ENCODE data around the gene WWC2. TPM values are rescaled to one million over a fixed set of nuclear protein-coding genes. Genes with fewer than 3 reads are reported as not detected.
"Not testable (repeated sequence)": the region's sequence is repeated elsewhere in the genome, so short reads cannot be mapped to it uniquely, and the experiment has no call there.

Gene WWC2
- polyA plus RNA-seq, 6 donors from 2014 or later = 0.07 to 0.88 (median 0.22) TPM; not detected in 1

DNA sequence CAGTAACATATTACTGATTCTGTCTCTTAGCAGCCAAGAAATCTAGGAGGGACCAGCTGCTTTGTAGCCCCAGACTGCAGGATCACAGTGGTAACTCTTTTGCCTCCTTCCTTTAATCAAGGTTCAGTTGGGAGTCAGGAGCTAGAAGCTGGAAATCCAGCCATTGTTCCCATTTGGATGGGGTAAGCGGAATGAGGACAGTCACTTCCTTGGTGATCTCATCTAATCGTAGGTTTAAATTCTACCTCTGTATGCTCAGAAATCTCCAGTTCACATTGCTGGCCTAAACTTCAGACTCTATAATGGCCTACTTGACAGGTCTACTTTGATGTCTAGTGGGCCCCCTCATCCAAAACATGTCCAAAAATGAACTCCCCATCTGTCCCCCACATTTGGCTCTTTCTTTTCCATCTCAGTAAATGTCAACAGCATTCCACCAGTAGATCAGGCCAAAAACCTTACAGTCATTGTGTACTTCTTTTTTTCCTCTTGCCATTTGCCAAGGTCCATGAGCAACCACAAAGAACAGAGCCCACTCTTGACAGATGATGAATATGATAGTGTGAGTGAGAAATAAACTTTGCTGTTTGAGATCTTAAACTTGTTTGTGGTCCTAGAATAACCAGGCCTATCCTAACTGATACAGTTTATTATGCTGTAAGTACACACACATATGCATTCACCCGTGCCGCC lies 40.1 kb downstream of the WWC2 start:
- Mint-ChIP-seq H3K36me3 (no peaks in the 10 kb centered on the region), H3K9me3 (no peaks in the 10 kb centered on the region), H3K4me3 (no peak overlapping the region), H3K27ac (no peak overlapping the region), H3K27me3 (peaks cover 3 to 8% (median 6%) of the 10 kb centered on the region in 3 donors), H3K4me1 (no peaks in the 10 kb centered on the region)
- DNase-seq = no peak
- no peak for ATAC-seq (ENCODE audit: low read depth in 2 of 2)

DNA sequence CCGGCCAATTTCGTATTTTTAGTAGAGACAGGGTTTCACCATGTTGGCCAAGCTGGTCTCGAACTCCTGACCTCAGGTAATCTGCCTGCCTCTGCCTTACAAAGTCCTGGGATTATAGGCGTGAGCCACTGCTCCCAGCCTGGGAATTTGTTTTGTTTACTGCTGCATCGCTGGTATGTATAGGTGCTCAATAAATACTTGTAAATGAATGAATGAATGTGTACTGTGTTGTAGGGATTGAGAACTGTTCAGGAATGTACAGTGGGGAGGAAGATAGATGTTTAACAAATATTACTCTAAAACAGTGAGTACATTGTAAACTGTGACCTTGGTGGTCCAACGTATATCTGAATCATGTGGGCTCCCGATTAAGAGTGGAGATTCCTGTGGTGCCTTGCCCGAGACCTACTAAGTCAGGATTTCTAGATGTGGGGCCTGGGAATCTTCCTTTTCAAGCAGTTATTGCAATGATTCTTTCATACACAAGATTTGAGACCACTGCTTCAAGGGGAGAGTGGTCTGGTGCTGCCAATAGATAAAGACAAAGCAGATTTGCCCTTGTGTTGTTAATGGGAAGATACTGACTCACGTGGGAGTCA lies 41.0 kb downstream of the WWC2 start:
- no peaks in the 10 kb centered on the region for H3K36me3 Mint-ChIP-seq
- no peak overlapping the region for H3K27ac Mint-ChIP-seq
- no peaks in the 10 kb centered on the region for H3K9me3 Mint-ChIP-seq
- DNase-seq (no peak), ATAC-seq (ENCODE audit: low read depth in 2 of 2) (no peak)
- peaks cover 3 to 8% (median 6%) of the 10 kb centered on the region in 3 donors for H3K27me3 Mint-ChIP-seq
- no peak overlapping the region for H3K4me3 Mint-ChIP-seq
- H3K4me1 Mint-ChIP-seq = no peaks in the 10 kb centered on the region

DNA sequence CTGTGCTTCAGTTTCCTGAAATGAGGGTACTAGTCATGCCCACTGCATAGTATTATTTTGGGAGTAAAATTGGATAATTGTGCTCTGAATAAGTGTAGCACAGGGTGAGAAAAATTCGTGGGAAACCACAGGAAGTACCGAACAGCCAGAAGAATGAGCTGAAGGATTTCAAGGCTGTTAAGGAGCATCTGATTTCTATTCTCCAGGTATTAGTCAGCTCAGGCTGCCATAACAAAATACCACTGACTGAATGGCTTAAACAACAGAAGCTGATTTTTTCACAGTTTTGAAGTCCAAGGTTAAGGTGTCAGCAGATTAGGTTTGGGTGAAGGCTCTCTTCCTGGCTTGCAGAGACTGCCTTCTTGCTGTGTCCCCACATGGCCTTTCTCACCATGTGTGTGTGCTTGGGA lies 41.9 kb downstream of the WWC2 start:
- DNase-seq (no peak), ATAC-seq (ENCODE audit: low read depth in 2 of 2) (no peak)
- Mint-ChIP-seq H3K4me1 (no peaks in the 10 kb centered on the region), H3K27me3 (peaks cover 3 to 6% (median 5%) of the 10 kb centered on the region in 3 donors), H3K36me3 (no peaks in the 10 kb centered on the region), H3K9me3 (no peaks in the 10 kb centered on the region), H3K4me3 (no peak overlapping the region), H3K27ac (no peak overlapping the region)

DNA sequence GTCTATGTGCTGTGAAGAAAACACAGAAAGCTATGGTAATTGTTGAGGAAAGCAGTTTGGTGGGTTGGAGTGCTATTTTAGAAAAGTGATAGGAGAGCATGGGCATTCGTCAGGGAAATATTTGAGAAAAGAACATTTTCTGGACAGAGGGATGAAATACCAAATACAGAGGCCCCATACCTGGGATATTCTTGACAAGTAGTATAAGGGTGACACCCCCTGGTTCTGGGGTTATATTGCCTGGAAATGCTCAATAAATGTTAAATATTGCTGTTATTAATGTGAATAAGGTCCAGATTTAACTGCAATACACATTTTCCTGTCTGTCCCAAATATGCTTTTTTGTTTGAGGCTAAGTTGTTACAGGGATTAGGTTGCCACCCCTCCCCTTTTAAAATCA lies 42.9 kb downstream of the WWC2 start:
- Mint-ChIP-seq H3K36me3 (no peaks in the 10 kb centered on the region), H3K27me3 (peaks cover 3 to 8% (median 6%) of the 10 kb centered on the region in 3 donors), H3K9me3 (no peaks in the 10 kb centered on the region), H3K4me3 (no peak overlapping the region), H3K27ac (no peak overlapping the region), H3K4me1 (no peaks in the 10 kb centered on the region)
- DNase-seq (no peak), ATAC-seq (ENCODE audit: low read depth in 2 of 2) (no peak)

DNA sequence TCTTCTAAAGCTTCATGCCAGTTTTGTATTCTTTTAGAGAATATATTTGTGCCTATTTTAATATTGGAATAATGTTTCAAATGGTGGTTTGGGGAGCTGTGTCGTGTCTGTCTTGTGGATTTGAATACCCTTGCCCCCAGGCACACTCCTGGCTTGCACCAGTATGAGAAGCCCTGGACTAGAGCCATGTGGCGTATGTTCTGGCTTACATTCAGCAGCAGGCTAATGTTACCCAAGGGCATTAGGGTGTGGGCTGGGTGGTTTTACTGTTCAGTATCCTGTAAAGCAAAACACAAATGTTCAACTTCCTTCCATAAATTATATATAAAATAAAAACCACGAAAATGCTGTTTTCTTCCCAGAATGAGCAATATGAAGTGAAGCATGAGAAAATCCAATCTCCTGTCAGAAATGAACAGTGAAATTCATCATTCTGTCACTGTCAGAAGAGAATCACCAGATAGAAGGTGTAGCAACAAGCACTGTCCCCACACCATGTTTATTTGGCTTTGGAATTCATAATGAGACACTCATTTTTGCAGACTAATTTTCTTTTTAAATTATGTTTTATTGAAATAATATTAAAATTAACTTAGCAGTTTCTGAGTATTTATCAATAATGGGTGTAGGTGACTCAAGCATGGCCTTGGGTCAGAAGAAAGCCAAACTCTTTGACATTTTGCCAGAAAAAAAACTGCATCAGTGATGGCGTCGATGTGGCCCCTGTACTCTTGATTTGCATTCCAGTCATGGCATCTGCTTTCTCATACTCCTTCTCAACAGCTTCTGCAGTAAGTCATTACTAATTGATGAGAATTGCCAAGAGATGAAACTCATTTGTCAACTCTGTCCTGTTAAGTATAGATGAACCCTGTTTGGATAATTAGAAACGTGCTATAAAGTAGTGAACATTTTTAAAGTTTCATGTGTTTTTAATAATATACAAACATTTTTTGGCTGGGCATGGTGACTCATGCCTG lies 43.8 kb downstream of the WWC2 start:
- Mint-ChIP-seq H3K4me3 (no peak overlapping the region), H3K4me1 (no peaks in the 10 kb centered on the region), H3K27ac (no peak overlapping the region), H3K36me3 (no peaks in the 10 kb centered on the region), H3K9me3 (no peaks in the 10 kb centered on the region), H3K27me3 (peaks cover 3 to 8% (median 6%) of the 10 kb centered on the region in 3 donors)
- ATAC-seq (ENCODE audit: low read depth in 2 of 2) (no peak), DNase-seq (no peak)

DNA sequence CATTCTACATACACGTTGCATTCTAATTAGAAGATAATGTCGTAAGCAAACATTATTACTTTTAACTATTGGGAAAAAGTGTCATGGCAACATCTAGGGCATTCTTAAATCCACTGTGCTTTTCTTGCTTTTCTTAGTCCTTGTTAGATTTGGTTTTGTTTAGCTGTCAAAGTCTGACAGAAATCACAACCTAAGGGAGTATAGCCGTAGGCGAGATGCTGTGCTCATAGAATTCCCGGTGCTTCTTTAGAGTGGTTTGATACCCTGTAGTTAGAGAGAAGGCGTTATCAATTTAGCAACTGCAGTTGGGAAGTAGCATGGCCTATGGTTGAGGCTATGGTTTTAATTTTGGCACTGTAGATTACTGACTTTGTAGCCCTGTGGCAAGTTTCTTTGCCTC lies 45.7 kb downstream of the WWC2 start:
- no peaks in the 10 kb centered on the region for H3K4me1 Mint-ChIP-seq
- H3K27ac Mint-ChIP-seq = no peak overlapping the region
- H3K4me3 Mint-ChIP-seq = no peak overlapping the region
- ATAC-seq (ENCODE audit: low read depth in 2 of 2) = no peak
- no peaks in the 10 kb centered on the region for H3K36me3 Mint-ChIP-seq
- no peaks in the 10 kb centered on the region for H3K9me3 Mint-ChIP-seq
- DNase-seq = no peak
- peaks cover under 1 to 8% (median 5%) of the 10 kb centered on the region in 3 donors for H3K27me3 Mint-ChIP-seq

DNA sequence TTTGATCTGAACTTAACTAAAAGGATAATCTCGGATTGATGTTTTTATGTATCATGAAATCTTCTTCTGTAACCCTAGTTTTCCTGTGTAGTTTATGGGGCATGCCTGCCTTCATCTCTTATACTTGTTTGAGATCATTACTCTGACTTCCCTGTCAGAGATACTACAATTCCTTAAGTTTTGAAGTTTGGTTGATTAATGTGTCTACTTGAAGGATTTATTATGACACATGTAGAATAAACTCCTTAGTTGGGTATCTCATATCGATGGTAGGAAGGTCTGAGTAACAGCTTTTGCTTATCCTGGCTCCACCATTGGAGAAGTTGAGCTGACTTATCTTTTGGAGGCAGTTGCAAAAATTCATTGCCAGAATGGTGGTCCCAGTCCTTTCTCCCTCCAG lies 46.7 kb downstream of the WWC2 start:
- no peak for ATAC-seq (ENCODE audit: low read depth in 2 of 2)
- DNase-seq = no peak
- Mint-ChIP-seq H3K27ac (no peak overlapping the region), H3K4me1 (no peaks in the 10 kb centered on the region), H3K4me3 (no peak overlapping the region), H3K36me3 (no peaks in the 10 kb centered on the region), H3K9me3 (no peaks in the 10 kb centered on the region), H3K27me3 (peaks cover 0 to 8% (median 5%) of the 10 kb centered on the region in 3 donors)

DNA sequence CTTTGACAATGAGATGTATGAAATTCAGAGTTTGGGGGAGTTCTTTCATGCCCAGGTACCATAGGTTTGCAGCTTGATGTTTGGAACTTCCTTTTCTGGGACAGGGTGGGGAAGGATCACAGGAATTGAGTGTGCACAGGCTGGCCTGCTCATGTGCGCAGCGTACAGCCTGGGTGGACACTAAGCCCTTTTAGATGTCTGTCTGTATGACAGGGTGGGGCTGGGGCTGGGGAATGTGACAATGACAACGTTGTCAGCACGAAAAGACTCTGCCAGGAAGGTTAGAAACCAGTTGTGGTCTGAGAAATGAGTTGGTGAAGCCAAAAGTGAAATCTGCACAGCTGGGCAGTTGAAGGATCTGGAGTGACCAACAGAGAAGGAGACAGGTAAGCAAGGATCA lies 47.4 kb downstream of the WWC2 start:
- Mint-ChIP-seq H3K4me1 (no peaks in the 10 kb centered on the region), H3K4me3 (no peak overlapping the region), H3K27me3 (peaks cover 0 to 8% (median 5%) of the 10 kb centered on the region in 3 donors), H3K9me3 (no peaks in the 10 kb centered on the region), H3K27ac (peak overlapping the region in 1 of 6 donors; percentile 45), H3K36me3 (no peaks in the 10 kb centered on the region)
- DNase-seq = no peak
- ATAC-seq (ENCODE audit: low read depth in 2 of 2) = no peak

DNA sequence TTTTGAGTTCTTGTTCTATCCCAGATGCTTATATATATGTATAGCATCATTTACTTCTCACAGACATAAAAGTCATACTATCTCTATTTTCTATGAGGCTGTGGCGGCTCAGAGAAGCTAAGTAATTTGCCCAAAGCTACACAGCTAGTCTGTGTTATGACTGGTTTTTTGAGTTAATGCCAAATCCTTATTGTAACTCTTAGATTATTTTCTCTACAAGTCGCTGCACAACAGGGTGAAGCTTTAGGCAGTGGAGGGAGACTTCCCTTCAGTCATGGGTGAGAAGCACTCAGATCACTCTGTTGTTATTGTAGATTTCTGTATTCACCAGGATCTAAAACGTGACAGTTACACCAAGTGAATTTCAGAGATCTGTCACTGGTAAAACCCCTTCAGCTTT lies 48.1 kb downstream of the WWC2 start:
- peaks cover 0 to 8% (median 5%) of the 10 kb centered on the region in 3 donors for H3K27me3 Mint-ChIP-seq
- ATAC-seq (ENCODE audit: low read depth in 2 of 2) (no peak), DNase-seq (no peak)
- no peaks in the 10 kb centered on the region for H3K9me3 Mint-ChIP-seq
- H3K4me1 Mint-ChIP-seq = no peaks in the 10 kb centered on the region
- H3K27ac Mint-ChIP-seq = no peak overlapping the region
- H3K36me3 Mint-ChIP-seq = no peaks in the 10 kb centered on the region
- no peak overlapping the region for H3K4me3 Mint-ChIP-seq

DNA sequence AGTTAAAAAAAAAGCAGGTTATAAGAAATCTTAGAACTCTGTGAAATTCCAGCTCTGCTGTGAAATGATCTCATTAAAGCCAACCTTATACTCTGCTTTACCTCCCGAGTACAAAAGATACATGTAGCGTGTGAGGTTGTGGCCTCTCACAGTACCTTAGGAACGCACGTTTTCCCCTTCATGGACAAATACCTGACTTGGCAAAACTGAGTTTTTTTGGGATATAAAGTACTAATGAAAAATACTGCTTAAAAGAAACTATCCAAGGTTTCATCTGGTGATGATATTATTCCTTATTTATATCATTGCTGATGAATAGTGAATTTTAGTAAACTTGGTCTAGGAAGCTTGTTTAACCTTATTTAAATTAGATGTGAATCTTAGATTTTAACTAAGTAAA lies 48.9 kb downstream of the WWC2 start:
- Mint-ChIP-seq H3K36me3 (no peaks in the 10 kb centered on the region), H3K4me3 (no peak overlapping the region), H3K9me3 (no peaks in the 10 kb centered on the region), H3K27me3 (peaks cover 0 to 8% (median 5%) of the 10 kb centered on the region in 3 donors), H3K4me1 (no peaks in the 10 kb centered on the region), H3K27ac (no peak overlapping the region)
- no peak for DNase-seq
- no peak for ATAC-seq (ENCODE audit: low read depth in 2 of 2)

DNA sequence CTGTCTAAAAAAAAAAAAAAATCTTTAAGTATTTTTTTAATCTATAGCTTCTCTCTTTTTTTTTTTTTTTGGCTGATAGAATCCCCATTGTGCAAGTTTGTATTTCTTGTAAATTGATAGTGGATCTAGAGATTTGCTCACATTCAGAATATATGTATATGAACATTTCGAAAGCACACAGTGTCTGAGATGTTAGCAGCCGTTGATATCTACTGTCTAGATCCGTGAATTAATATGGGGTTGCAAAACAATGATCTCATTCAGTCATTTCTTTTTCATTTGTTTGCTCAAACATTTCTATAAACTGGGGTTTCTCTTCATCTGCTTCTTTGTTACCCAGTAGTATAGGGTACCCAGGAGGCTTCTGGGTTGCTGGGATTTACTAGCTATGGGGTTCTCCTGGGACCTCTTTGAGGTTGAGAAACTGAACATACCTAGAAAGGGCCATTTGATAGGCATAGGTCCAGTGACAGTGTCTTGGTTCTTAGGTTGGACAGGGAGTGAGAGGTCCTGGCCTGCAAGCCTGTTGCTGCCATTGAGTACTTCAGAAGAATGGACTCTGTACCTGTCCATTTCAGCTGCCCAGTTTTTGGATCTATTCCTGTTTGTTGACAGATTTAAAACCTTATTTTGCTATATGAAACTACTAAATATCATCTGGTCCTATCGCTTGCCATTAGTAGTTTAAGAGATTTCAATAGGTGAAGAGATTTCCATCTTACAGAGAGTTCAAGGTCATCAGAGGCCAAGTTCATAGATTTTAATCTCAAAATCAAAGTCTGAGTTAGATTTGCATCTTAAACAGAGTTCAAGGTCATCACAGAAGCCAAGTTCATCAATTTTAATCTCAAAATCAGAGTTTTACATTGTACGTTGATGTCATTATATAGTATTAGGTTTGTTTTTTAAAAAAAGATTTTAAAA lies 50.8 kb downstream of the WWC2 start:
- ATAC-seq (ENCODE audit: low read depth in 2 of 2) (no peak), DNase-seq (no peak)
- Mint-ChIP-seq H3K27ac (no peak overlapping the region), H3K36me3 (no peaks in the 10 kb centered on the region), H3K27me3 (peaks cover 0 to 8% (median 5%) of the 10 kb centered on the region in 3 donors), H3K9me3 (no peaks in the 10 kb centered on the region), H3K4me3 (no peak overlapping the region), H3K4me1 (no peaks in the 10 kb centered on the region)

DNA sequence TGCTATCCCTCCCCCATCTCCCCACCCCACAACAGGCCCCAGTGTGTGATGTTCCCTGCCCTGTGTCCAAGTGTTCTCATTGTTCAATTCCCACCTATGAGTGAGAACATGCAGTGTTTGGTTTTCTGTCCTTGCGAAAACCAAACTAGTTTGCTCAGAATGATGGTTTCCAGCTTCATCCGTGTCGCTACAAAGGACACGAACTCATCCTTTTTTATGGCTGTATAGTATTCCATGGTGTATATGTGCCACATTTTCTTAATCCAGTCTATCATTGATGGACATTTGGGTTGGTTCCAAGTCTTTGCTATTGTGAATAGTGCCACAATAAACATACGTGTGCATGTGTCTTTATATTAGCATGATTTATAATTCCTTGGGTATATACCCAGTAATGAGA lies 51.6 kb downstream of the WWC2 start:
- DNase-seq; H3K36me3 Mint-ChIP-seq; H3K4me3 Mint-ChIP-seq; ATAC-seq (ENCODE audit: low read depth in 2 of 2); H3K27me3 Mint-ChIP-seq; H3K9me3 Mint-ChIP-seq; H3K4me1 Mint-ChIP-seq; H3K27ac Mint-ChIP-seq: not testable (repeated sequence)

DNA sequence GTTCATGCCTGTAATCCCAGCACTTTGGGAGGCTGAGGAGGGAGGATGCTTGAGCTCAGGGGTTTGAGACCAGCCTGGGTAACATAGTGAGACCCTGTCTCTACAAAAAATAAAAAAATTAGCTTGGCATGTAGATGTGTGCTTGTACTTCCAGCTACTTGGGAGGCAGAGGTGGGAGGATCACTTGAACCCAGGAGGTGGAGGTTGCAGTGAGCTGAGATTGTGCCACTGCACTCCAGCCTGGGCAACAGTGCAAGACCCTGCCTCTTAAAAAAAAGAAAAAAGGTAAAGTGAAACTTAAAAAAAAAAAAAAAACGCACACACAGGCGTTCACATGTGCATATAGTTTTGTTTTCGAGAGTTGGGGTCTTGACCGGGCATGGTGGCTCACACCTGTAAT lies 53.2 kb downstream of the WWC2 start:
- H3K4me1 Mint-ChIP-seq; ATAC-seq (ENCODE audit: low read depth in 2 of 2); H3K27ac Mint-ChIP-seq; H3K36me3 Mint-ChIP-seq; H3K27me3 Mint-ChIP-seq; H3K4me3 Mint-ChIP-seq; DNase-seq; H3K9me3 Mint-ChIP-seq: not testable (repeated sequence)

Data from naive B cell (primary cell).